ENCODE results near the gene COPS4. TPM values are rescaled to one million over a fixed set of nuclear protein-coding genes. Genes with fewer than 3 reads are reported as not detected.

The COPS4 gene
- total and polyA plus RNA-seq, 2 of the 8 experiments (the other 6 are each of a cell fraction or from before 2014, with no cell fraction given): 14.9 to 28.3 TPM

- no peaks in the 10 kb centered on the region; a peak in 1 of 7 replicates for H3K4me1 ChIP-seq (replicated peaks in 1 of 4; ENCODE audit: control insufficient read depth in 3 of 4, insufficient read depth in 4 of 4, low read length in 3 of 4)
- H2BK5ac ChIP-seq (ENCODE audit: low read depth, low read length): no peak overlapping the region
- DNase-seq (ENCODE audit: low read depth in 1 of 2, low spot score in 2 of 2): no peak
- no peak overlapping the region for H4K8ac ChIP-seq (ENCODE audit: extremely low read depth, insufficient read depth, low read length)
- no peak overlapping the region for H4K91ac ChIP-seq (replicated peaks; ENCODE audit: insufficient read length, low read length)
- no peak overlapping the region for H4K5ac ChIP-seq (ENCODE audit: insufficient read length, low read depth, low read length)
- H3K4me2 ChIP-seq (ENCODE audit: insufficient read depth in 1 of 2, low read depth in 2 of 2, low read length in 2 of 2): no peak overlapping the region
- no peaks in the 10 kb centered on the region; a peak in 2 of 7 replicates for H3K27me3 ChIP-seq (replicated peaks in 1 of 4; ENCODE audit: control insufficient read depth in 3 of 4, extremely low read depth in 1 of 4, insufficient read depth in 3 of 4, low read length in 3 of 4)
- H2AFZ ChIP-seq (ENCODE audit: low read length): no peak overlapping the region
- H3K79me1 ChIP-seq (ENCODE audit: low read depth, low read length): no peaks in the 10 kb centered on the region
- H3K23ac ChIP-seq (ENCODE audit: insufficient read length): no peak overlapping the region
- peaks cover 0 to 4% of the 10 kb centered on the region in 2 experiments; a peak in 2 of 4 replicates for H3K9me3 ChIP-seq (ENCODE audit: insufficient read depth in 2 of 2, low read depth in 1 of 2, low read length in 1 of 2)
- no peak overlapping the region for H2BK120ac ChIP-seq (replicated peaks; ENCODE audit: low read depth, low read length)
- H2AK5ac ChIP-seq (ENCODE audit: low read depth, low read length): no peak overlapping the region
- no peaks in the 10 kb centered on the region for H3K36me3 ChIP-seq (ENCODE audit: control insufficient read depth in 2 of 4, insufficient read depth in 4 of 4, low read length in 3 of 4)
- no peak overlapping the region for H3K9ac ChIP-seq (replicated peaks in 1 of 4; ENCODE audit: extremely low read depth in 1 of 4, low read depth in 3 of 4, low read length in 3 of 4)
- no peak overlapping the region for H2BK12ac ChIP-seq (ENCODE audit: low read depth, low read length)
- H4K20me1 ChIP-seq (replicated peaks in 1 of 2; ENCODE audit: control insufficient read depth in 1 of 2, insufficient read depth in 2 of 2, low read length in 2 of 2): no peaks in the 10 kb centered on the region
- H3K56ac ChIP-seq (replicated peaks; ENCODE audit: insufficient read length, low read depth, low read length): no peak overlapping the region
- no peak overlapping the region for H3K27ac ChIP-seq (ENCODE audit: low read depth, low read length)
- POLR2A ChIA-PET (ENCODE audit: partially characterized antibody): interaction anchor here (1.3 kb wide), 1 partner anchor 10 kb away, joined by 4 read pairs; the partner anchor contains the start of gene COPS4
- no peak overlapping the region for H2BK20ac ChIP-seq (ENCODE audit: low read length)
- H3K4me3 ChIP-seq (ENCODE audit: extremely low read depth in 1 of 4, insufficient read depth in 2 of 4, low read depth in 3 of 4, low read length in 4 of 4): no peak overlapping the region
- FAIRE-seq: no peak
- H2BK15ac ChIP-seq (ENCODE audit: low read length): no peak overlapping the region
- no peak overlapping the region for H3K4ac ChIP-seq (replicated peaks; ENCODE audit: insufficient read length, low read depth, low read length)
- H3K14ac ChIP-seq (ENCODE audit: insufficient read length): no peak overlapping the region
- CTCF ChIA-PET (ENCODE audit: partially characterized antibody): interaction anchor here (1.1 kb wide), 1 partner anchor 49 kb away, joined by 4 read pairs; no protein-coding TSS in a partner anchor
- H3K23me2 ChIP-seq (ENCODE audit: low read depth, low read length): no peaks in the 10 kb centered on the region
- H3K18ac ChIP-seq (ENCODE audit: extremely low read depth, low read length): no peak overlapping the region
- H3K79me2 ChIP-seq (ENCODE audit: control insufficient read depth in 1 of 2, insufficient read depth in 2 of 2, low read length in 2 of 2): no peaks in the 10 kb centered on the region
- TF ChIP-seq, protein P1, sequence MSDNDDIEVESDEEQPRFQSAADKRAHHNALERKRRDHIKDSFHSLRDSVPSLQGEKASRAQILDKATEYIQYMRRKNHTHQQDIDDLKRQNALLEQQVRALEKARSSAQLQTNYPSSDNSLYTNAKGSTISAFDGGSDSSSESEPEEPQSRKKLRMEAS (IDR thresholded peaks at IDR 0.05): 0 out of 2 replicates have a peak, but pooled peaks have one; percentile 47
- TF ChIP-seq E2F6 (IDR thresholded peaks at IDR 0.05): peak; percentile 74
Observed at GRCh38 chr4:83025563-83025962, 9.4 kb upstream of the COPS4 start.
